Measurements from ENCODE around the gene SRL. TPM values are rescaled to one million over a fixed set of nuclear protein-coding genes. Genes with fewer than 3 reads are reported as not detected.

Gene SRL
- total RNA-seq, 1 experiment from 2014 or later = 0.11 TPM

DNA sequence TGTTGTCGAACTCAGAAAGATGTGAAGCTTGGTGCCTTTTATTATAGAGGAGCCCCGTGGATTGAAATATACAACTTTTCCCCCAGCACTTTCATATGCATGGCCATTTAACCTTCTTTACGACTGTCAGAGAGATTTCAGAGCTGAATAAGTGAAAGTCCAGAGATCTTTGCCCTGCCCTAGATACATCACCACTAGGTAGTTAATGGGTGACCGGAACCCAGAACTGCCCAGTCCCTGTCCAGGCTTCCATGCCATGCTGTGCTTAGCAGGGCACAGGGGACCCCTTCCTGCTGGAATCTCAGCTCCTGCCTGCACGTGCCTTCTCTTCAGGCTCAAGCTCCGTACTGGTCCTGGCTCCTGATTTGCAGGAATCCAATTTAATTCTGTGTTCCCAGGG lies 32.2 kb downstream of the SRL start:
- Mint-ChIP-seq H3K4me3 (no peak overlapping the region), H3K27ac (no peak overlapping the region), H3K4me1 (peaks cover 12% of the 10 kb centered on the region), H3K36me3 (no peaks in the 10 kb centered on the region), H3K9me3 (no peaks in the 10 kb centered on the region), H3K27me3 (ENCODE audit: low read depth) (no peaks in the 10 kb centered on the region; the same call in 1 of the 2 replicates)
- ATAC-seq (no peak), DNase-seq (ENCODE audit: low spot score) (no peak)
- ChIA-PET CTCF (interaction anchor here (1.4 to 1.6 kb wide), 2 partner anchors 9 to 271 kb away, joined by 3 to 4 read pairs; no protein-coding TSS in a partner anchor), POLR2A (no interaction called here)
- TF ChIP-seq JUN (CRISPR knock-in tag; IDR thresholded peaks at IDR 0.05) = no peak
- no peak for TF ChIP-seq E2F4 (CRISPR knock-in tag; IDR thresholded peaks at IDR 0.05; ENCODE audit: borderline replicate concordance, low read depth)
- TF ChIP-seq, protein P1, sequence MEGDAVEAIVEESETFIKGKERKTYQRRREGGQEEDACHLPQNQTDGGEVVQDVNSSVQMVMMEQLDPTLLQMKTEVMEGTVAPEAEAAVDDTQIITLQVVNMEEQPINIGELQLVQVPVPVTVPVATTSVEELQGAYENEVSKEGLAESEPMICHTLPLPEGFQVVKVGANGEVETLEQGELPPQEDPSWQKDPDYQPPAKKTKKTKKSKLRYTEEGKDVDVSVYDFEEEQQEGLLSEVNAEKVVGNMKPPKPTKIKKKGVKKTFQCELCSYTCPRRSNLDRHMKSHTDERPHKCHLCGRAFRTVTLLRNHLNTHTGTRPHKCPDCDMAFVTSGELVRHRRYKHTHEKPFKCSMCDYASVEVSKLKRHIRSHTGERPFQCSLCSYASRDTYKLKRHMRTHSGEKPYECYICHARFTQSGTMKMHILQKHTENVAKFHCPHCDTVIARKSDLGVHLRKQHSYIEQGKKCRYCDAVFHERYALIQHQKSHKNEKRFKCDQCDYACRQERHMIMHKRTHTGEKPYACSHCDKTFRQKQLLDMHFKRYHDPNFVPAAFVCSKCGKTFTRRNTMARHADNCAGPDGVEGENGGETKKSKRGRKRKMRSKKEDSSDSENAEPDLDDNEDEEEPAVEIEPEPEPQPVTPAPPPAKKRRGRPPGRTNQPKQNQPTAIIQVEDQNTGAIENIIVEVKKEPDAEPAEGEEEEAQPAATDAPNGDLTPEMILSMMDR (IDR thresholded peaks at IDR 0.05) = no peak
- TF ChIP-seq FOXK1 (CRISPR knock-in tag; IDR thresholded peaks at IDR 0.05) = no peak

DNA sequence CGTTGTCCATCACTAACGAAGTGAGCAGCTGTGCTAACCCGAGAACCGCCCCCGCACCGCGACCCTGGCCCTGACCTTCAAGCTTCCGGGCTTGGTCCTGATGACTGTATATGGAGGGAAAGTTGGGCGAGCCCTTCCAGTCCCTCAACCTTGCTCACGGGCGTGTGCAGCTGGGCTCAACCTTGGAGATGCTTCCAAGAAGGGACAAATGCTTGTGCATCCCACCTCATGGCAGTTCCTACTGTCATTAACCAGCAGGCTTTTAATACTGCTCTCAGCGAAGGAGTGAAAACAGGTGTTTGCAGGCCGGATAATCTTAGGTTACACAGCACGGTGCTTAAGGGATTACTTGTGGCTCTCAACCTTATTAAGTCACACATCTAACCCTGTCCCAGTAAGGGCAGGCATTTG lies 33.5 kb downstream of the SRL start:
- no peak for TF ChIP-seq FOXP1 (CRISPR knock-in tag; IDR thresholded peaks at IDR 0.05; ENCODE audit: borderline replicate concordance)
- TF ChIP-seq CREB1 (CRISPR knock-in tag; IDR thresholded peaks at IDR 0.05) = no peak
- TF ChIP-seq, protein P2, sequence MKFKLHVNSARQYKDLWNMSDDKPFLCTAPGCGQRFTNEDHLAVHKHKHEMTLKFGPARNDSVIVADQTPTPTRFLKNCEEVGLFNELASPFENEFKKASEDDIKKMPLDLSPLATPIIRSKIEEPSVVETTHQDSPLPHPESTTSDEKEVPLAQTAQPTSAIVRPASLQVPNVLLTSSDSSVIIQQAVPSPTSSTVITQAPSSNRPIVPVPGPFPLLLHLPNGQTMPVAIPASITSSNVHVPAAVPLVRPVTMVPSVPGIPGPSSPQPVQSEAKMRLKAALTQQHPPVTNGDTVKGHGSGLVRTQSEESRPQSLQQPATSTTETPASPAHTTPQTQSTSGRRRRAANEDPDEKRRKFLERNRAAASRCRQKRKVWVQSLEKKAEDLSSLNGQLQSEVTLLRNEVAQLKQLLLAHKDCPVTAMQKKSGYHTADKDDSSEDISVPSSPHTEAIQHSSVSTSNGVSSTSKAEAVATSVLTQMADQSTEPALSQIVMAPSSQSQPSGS (CRISPR knock-in tag; IDR thresholded peaks at IDR 0.05; ENCODE audit: borderline replicate concordance, low read depth) = no peak
- TF ChIP-seq, protein P3, sequence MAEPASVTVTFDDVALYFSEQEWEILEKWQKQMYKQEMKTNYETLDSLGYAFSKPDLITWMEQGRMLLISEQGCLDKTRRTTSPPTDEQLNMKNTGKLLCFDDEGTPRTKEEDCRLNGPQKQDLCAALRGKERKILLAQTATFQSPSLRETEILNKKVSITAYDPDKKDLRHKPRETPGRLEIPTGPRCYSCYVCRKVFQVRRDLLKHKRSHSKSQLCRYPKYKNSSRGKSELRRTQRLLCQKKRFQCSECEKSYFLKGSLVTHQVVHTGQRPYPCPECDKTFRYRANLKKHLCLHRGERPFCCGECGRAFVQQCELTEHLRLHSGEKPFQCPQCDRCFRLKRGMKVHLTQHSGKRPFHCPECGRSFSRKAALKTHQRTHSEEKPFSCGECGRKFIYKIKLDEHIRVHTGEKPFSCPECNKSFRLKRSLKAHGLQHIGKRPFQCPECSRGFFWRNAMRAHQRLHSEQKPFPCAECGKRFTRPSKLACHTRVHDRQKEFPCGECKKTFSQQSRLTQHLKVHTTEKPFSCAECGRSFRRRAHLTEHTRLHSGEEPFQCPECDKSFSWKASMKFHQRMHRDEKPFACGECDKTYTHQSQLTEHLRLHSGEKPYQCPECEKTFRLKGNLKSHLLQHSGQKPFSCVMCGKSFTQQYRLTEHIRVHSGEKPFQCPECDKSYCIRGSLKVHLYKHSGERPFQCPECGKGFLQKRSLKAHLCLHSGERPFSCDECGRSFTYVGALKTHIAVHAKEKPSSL (CRISPR knock-in tag; conservative IDR thresholded peaks at IDR 0.05) = no peak
- TF ChIP-seq ZNF138 (CRISPR knock-in tag; conservative IDR thresholded peaks at IDR 0.05) = no peak
- no peak for TF ChIP-seq ZBTB43 (CRISPR knock-in tag; IDR thresholded peaks at IDR 0.05)
- CTCF ChIA-PET = no interaction called here
- Mint-ChIP-seq H3K36me3 (no peaks in the 10 kb centered on the region), H3K4me1 (no peaks in the 10 kb centered on the region), H3K9me3 (no peaks in the 10 kb centered on the region), H3K4me3 (no peak overlapping the region), H3K27ac (no peak overlapping the region), H3K27me3 (ENCODE audit: low read depth) (no peaks in the 10 kb centered on the region)
- DNase-seq (ENCODE audit: low spot score) (no peak), ATAC-seq (no peak)
- POLR2A ChIA-PET = no interaction called here

- CTCF ChIA-PET = no interaction called here
- H3K4me1 Mint-ChIP-seq = no peaks in the 10 kb centered on the region
- H3K27ac Mint-ChIP-seq = no peak overlapping the region
- H3K27me3 Mint-ChIP-seq (ENCODE audit: low read depth) = no peaks in the 10 kb centered on the region
- ATAC-seq (no peak), DNase-seq (ENCODE audit: low spot score) (no peak)
- no peaks in the 10 kb centered on the region for H3K9me3 Mint-ChIP-seq
- POLR2A ChIA-PET = no interaction called here
- H3K36me3 Mint-ChIP-seq = no peaks in the 10 kb centered on the region
- no peak overlapping the region for H3K4me3 Mint-ChIP-seq
- TF ChIP-seq FOXJ3 (CRISPR knock-in tag; IDR thresholded peaks at IDR 0.05; ENCODE audit: borderline replicate concordance) (no peak), E2F5 (CRISPR knock-in tag; IDR thresholded peaks at IDR 0.05) (no peak), TEAD1 (CRISPR knock-in tag; IDR thresholded peaks at IDR 0.05) (no peak), ZNF423 (CRISPR knock-in tag; IDR thresholded peaks at IDR 0.05) (no peak)
- TF ChIP-seq, protein P4, sequence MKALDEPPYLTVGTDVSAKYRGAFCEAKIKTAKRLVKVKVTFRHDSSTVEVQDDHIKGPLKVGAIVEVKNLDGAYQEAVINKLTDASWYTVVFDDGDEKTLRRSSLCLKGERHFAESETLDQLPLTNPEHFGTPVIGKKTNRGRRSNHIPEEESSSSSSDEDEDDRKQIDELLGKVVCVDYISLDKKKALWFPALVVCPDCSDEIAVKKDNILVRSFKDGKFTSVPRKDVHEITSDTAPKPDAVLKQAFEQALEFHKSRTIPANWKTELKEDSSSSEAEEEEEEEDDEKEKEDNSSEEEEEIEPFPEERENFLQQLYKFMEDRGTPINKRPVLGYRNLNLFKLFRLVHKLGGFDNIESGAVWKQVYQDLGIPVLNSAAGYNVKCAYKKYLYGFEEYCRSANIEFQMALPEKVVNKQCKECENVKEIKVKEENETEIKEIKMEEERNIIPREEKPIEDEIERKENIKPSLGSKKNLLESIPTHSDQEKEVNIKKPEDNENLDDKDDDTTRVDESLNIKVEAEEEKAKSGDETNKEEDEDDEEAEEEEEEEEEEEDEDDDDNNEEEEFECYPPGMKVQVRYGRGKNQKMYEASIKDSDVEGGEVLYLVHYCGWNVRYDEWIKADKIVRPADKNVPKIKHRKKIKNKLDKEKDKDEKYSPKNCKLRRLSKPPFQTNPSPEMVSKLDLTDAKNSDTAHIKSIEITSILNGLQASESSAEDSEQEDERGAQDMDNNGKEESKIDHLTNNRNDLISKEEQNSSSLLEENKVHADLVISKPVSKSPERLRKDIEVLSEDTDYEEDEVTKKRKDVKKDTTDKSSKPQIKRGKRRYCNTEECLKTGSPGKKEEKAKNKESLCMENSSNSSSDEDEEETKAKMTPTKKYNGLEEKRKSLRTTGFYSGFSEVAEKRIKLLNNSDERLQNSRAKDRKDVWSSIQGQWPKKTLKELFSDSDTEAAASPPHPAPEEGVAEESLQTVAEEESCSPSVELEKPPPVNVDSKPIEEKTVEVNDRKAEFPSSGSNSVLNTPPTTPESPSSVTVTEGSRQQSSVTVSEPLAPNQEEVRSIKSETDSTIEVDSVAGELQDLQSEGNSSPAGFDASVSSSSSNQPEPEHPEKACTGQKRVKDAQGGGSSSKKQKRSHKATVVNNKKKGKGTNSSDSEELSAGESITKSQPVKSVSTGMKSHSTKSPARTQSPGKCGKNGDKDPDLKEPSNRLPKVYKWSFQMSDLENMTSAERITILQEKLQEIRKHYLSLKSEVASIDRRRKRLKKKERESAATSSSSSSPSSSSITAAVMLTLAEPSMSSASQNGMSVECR (CRISPR knock-in tag; IDR thresholded peaks at IDR 0.05; ENCODE audit: borderline replicate concordance) = no peak
Observed at GRCh38 chr16:4207683-4208340, 34.1 kb downstream of the SRL start.
